OCI-LY1 (cell line): ENCODE results near the gene CIZ1.
A peak's percentile ranks its signal among the peaks of the same experiment; 100 is the strongest.
"Not testable (repeated sequence)": the region's sequence is repeated elsewhere in the genome, so short reads cannot be mapped to it uniquely, and the experiment has no call there.

Experiments used
- H2AFZ ChIP-seq: fragments of 200-600 bp; sonication (generic), shearing (Covaris generic); 2 replicates; pipeline ENCODE4 v1.6.0; 2014; ENCODE audit warnings: antibody characterized with exemption, mild to moderate bottlenecking, low read length
- H3F3A ChIP-seq: fragments of 200-600 bp; sonication (generic), shearing (Covaris generic); 2 replicates; pipeline ENCODE4 v1.6.0; 2014; ENCODE audit warnings: mild to moderate bottlenecking, antibody characterized with exemption, low read length, moderate library complexity; ENCODE audit not compliant: insufficient read depth
- H3K27ac ChIP-seq: fragments of 200-600 bp; sonication (generic); 2 replicates; pipeline ENCODE4 v1.5.1; 2014; ENCODE audit warnings: low read length, mixed run types, mild to moderate bottlenecking, low read depth; ENCODE audit not compliant: poor library complexity, severe bottlenecking
- H3K27me3 ChIP-seq: fragments of 200-600 bp; sonication (generic); 2 replicates; pipeline ENCODE4 v1.6.0; 2014; ENCODE audit warnings: antibody characterized with exemption, mild to moderate bottlenecking, low read length, moderate library complexity; ENCODE audit not compliant: insufficient read depth
- H3K36me3 ChIP-seq: fragments of 200-600 bp; sonication (generic); 2 replicates; pipeline ENCODE4 v1.6.1; 2014; ENCODE audit warnings: mild to moderate bottlenecking, antibody characterized with exemption, low read length, moderate library complexity, mixed read lengths; ENCODE audit not compliant: insufficient read depth
- H3K4me1 ChIP-seq: fragments of 200-600 bp; sonication (generic); 2 replicates; pipeline ENCODE4 v1.5.1; 2014; ENCODE audit warnings: mild to moderate bottlenecking, low read length, moderate library complexity; ENCODE audit not compliant: insufficient read depth, severe bottlenecking
- H3K4me2 ChIP-seq: fragments of 200-600 bp; sonication (generic), shearing (Covaris generic); 2 replicates; pipeline ENCODE4 v1.6.1; 2014; ENCODE audit warnings: low read length
- H3K4me3 ChIP-seq: fragments of 200-600 bp; sonication (generic); 2 replicates; pipeline ENCODE4 v1.5.1; 2014; ENCODE audit warnings: low read length, low read depth, mild to moderate bottlenecking, mixed read lengths; ENCODE audit not compliant: poor library complexity, severe bottlenecking
- H3K79me2 ChIP-seq: fragments of 200-600 bp; shearing (Covaris generic); 2 replicates; pipeline ENCODE4 v1.6.1; 2016; ENCODE audit warnings: mixed run types, low read length, mixed read lengths; ENCODE audit not compliant: insufficient read depth
- H3K9ac ChIP-seq: fragments of 200-600 bp; sonication (generic), shearing (Covaris generic); 2 replicates; pipeline ENCODE4 v1.6.1; 2014; ENCODE audit warnings: mild to moderate bottlenecking, low read length, mixed read lengths
- H3K9me2 ChIP-seq: fragments of 200-600 bp; sonication (generic), shearing (Covaris generic); 2 replicates; pipeline ENCODE4 v1.6.1; 2014; ENCODE audit warnings: low read depth, mild to moderate bottlenecking, low read length, mixed read lengths
- H3K9me3 ChIP-seq: fragments of 200-600 bp; shearing (Covaris generic); 2 replicates; pipeline ENCODE4 v1.6.1; 2014; ENCODE audit warnings: low read length, mixed read lengths
- H4K20me1 ChIP-seq: fragments of 200-600 bp; sonication (generic), shearing (Covaris generic); 2 replicates; pipeline ENCODE4 v1.6.0; 2016; ENCODE audit warnings: mild to moderate bottlenecking, low read length; ENCODE audit not compliant: insufficient read depth
- EZH2 ChIP-seq: fragments of 200-600 bp; sonication (generic), shearing (Covaris generic); IDR thresholded peaks from 2 replicates; pipeline ENCODE4 v1.8.0; 2017; ENCODE audit warnings: borderline replicate concordance, mixed run types, mild to moderate bottlenecking, antibody characterized with exemption, low read length, moderate library complexity, mixed read lengths
- TF ChIP-seq, protein P1 (sequence below): fragments of 200-600 bp; sonication (generic), shearing (Covaris generic); IDR thresholded peaks from 2 replicates; pipeline ENCODE4 v1.5.1; 2017; ENCODE audit warnings: mild to moderate bottlenecking, antibody characterized with exemption, low read length, moderate library complexity, mixed read lengths

CIZ1 gene

DNA sequence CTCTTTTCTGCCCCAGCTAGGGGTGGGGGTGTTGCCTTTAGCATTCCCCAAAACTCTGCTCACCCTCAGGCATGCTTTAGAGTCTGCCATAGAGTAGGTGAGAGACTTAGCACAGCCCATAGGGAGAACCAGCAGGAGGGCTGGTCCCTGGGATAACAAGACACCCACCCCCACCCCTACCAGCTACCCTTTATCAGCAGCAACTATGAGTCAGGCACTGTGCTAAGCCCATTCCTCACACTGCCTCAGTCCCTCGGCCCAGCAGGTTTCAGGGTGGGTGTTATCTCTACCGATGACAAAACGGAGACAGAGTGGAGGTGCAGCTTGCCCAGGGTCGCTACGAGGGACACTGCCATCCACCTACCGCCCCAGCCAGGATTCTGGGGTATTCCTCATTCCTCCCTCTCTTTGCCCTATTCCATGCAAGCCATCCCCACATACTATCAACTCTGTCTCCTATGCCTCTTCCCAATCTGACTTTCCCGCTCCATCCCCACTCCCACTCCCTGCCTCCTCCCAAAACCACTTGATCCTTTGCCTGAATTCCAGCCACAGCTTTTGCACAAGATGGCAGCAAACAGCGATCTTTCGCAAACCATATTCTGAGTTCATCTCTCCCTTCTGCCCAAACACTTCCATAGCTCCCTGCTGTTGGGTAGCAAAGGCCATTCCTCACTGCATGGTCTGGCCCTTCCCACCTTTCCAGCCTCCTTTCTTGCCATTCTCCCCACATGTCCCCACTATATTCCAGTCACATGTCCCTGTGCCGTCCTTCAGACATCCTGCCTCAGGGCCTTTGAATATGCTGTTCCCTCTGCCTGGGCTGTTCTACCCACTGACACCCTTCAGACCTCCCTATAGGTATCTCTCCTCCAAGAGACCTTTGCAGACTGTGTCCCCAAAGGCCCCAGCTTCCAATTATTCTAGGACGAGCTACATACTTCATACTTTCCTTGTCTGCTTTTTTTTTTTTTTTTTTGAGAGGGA is 5.1 kb downstream of the CIZ1 start:
- Histone ChIP-seq H2AFZ (no peak overlapping the region), H3K36me3 (peaks cover 20% of the 10 kb centered on the region), H3F3A (no peaks in the 10 kb centered on the region), H3K9me2 (no peaks in the 10 kb centered on the region), H3K9ac (no peak overlapping the region), H3K27me3 (no peaks in the 10 kb centered on the region), H3K27ac (no peak overlapping the region), H3K79me2 (no peaks in the 10 kb centered on the region), H3K4me1 (peaks cover 13% of the 10 kb centered on the region), H3K4me3 (no peak overlapping the region), H3K9me3 (no peaks in the 10 kb centered on the region), H4K20me1 (no peaks in the 10 kb centered on the region), H3K4me2 (no peak overlapping the region)
- TF ChIP-seq, protein P1, sequence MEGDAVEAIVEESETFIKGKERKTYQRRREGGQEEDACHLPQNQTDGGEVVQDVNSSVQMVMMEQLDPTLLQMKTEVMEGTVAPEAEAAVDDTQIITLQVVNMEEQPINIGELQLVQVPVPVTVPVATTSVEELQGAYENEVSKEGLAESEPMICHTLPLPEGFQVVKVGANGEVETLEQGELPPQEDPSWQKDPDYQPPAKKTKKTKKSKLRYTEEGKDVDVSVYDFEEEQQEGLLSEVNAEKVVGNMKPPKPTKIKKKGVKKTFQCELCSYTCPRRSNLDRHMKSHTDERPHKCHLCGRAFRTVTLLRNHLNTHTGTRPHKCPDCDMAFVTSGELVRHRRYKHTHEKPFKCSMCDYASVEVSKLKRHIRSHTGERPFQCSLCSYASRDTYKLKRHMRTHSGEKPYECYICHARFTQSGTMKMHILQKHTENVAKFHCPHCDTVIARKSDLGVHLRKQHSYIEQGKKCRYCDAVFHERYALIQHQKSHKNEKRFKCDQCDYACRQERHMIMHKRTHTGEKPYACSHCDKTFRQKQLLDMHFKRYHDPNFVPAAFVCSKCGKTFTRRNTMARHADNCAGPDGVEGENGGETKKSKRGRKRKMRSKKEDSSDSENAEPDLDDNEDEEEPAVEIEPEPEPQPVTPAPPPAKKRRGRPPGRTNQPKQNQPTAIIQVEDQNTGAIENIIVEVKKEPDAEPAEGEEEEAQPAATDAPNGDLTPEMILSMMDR: no peak
- TF ChIP-seq EZH2: no peak

DNA sequence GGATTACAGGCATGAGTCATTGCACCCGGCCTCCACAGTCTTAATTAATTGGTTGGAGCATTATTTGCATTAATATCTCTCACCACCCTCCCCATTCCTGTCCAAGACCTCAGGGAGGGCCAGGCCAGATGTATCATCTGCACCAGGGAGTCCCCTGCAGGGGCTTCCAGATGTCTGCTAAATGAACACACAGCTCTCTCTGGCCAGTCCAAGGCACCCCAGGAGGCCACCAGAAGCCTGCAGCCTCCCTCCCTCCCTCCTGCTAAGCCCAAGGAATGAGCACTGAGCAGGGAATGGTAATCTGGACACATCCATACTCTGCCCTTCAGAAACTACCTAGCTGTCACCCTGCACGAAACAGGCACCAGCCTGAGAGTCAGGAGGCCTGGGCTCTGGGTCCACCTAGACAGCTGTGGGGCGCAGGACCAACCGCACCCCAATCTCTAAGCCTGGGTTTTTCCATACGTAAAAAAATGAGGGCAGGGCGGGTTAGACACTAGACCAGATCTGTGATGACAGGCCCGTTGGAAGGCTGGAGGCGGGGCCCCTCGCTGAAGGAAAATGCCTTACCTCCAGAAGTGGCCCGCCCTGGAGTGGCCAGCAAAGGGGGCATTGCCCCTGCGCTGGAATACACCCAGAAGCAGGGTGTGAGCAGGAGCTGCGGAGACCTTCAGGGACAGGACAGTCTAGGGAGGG is 8.3 kb downstream of the CIZ1 start:
- no peaks in the 10 kb centered on the region for H3F3A ChIP-seq
- H4K20me1 ChIP-seq: no peaks in the 10 kb centered on the region
- no peak overlapping the region for H3K4me2 ChIP-seq
- H3K79me2 ChIP-seq: no peaks in the 10 kb centered on the region
- no peak for TF ChIP-seq EZH2
- TF ChIP-seq, protein P1: no peak
- H3K27me3 ChIP-seq: no peaks in the 10 kb centered on the region
- peaks cover 9% of the 10 kb centered on the region for H3K9me3 ChIP-seq
- no peak overlapping the region for H3K9ac ChIP-seq
- no peaks in the 10 kb centered on the region for H3K4me1 ChIP-seq
- H3K4me3 ChIP-seq: no peak overlapping the region
- no peak overlapping the region for H3K27ac ChIP-seq
- H3K36me3 ChIP-seq: peaks cover 45% of the 10 kb centered on the region
- H2AFZ ChIP-seq: no peak overlapping the region
- H3K9me2 ChIP-seq: no peaks in the 10 kb centered on the region

DNA sequence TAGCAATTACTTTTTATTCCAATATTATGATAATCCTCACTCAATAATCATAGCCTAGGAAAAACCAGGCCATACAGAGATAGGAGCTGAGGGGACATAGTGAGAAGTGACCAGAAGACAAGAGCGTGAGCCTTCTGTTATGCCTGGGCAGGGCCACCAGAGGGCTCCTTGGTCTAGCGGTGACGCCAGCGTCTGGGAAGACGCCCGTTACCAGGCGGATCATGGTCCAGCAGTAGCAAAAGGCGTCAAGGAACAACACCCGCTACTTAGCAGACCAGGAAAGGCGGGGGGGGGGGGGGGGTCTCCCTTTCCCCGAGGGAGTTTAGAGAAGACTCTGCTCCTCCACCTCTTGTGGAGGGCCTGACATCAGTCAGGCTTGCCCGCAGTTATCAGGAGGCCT is 9.9 kb downstream of the CIZ1 start:
- H3K4me1 ChIP-seq, H2AFZ ChIP-seq, H3K4me2 ChIP-seq, H3K9ac ChIP-seq, H3K79me2 ChIP-seq, H3K4me3 ChIP-seq, H3K27me3 ChIP-seq, H3F3A ChIP-seq, H4K20me1 ChIP-seq, H3K27ac ChIP-seq, H3K9me3 ChIP-seq, H3K9me2 ChIP-seq: not testable (repeated sequence)
- TF ChIP-seq, protein P1: peak; percentile 16; the same call in 1 of the 2 replicates
- H3K36me3 ChIP-seq: peaks cover 49% of the 10 kb centered on the region
